Measurements from ENCODE around the gene IGFBP2.

- no peak for TF ChIP-seq CTCF (IDR thresholded peaks at IDR 0.05)
- no peak for TF ChIP-seq POLR2A (IDR thresholded peaks at IDR 0.05)
These were observed 12.4 kb downstream of the IGFBP2 start for GRCh38 chr2:216645636-216645950.

All from esophagus squamous epithelium (tissue), 4 donors.